Measurements from ENCODE around the gene NDUFC2. TPM values are rescaled to one million over a fixed set of nuclear protein-coding genes. Genes with fewer than 3 reads are reported as not detected.
A peak's percentile ranks its signal among the peaks of the same experiment; 100 is the strongest.
"Not testable (repeated sequence)": the region's sequence is repeated elsewhere in the genome, so short reads cannot be mapped to it uniquely, and the experiment has no call there.

NDUFC2 gene
- 153 and 258 TPM in 2 replicates for total RNA-seq (2014; rRNA removed; shearing (Covaris generic))

- no peaks in the 10 kb centered on the region; the same call in 1 of the 2 replicates for H3K36me3 ChIP-seq (replicated peaks; ENCODE audit: control insufficient read depth, insufficient read depth, low read length)
- H3K27me3 ChIP-seq (ENCODE audit: control insufficient read depth, insufficient read depth, low read length): no peaks in the 10 kb centered on the region
- peak; percentile 86 for DNase-seq
- peak within 1 kb of the TSS; percentile 84 for H3K4me3 ChIP-seq (ENCODE audit: insufficient read depth, low read depth, low read length)
Measured at GRCh38 chr11:78079232-78080083, at the start of gene NDUFC2. Gene NDUFC2 (minus strand): TSS chr11:78079862. CDS start chr11:78079744, 118 bp downstream.

DNA sequence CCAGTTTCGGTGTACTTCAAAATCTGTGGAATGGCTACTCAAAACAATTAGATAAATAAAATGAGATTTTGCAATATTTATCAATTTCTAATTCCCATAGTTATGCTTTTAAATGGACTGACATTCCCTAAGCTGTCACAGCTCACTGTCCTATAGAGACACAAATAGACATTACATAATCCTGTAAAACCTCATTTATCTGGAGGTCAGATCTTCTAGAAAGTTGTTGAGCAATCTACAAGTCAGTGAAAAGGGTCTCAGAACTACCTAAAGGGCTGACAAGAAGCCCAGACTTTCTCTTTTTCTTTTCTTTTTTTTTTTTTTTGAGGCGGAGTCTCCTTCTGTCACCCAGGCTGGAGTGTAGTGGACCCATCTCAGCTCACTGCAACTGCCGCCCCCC is 47.7 kb upstream of the NDUFC2 start:
- Histone ChIP-seq H3K4me3 (ENCODE audit: insufficient read depth, low read depth, low read length) (no peak overlapping the region), H3K27me3 (ENCODE audit: control insufficient read depth, insufficient read depth, low read length) (no peaks in the 10 kb centered on the region), H3K36me3 (replicated peaks; ENCODE audit: control insufficient read depth, insufficient read depth, low read length) (no peaks in the 10 kb centered on the region; the same call in 1 of the 2 replicates)
- DNase-seq: no peak

GRCh38 chr11:78112582-78113275 is 33.1 kb upstream of the NDUFC2 start:
- DNase-seq: no peak
- no peak overlapping the region for H3K4me3 ChIP-seq (ENCODE audit: insufficient read depth, low read depth, low read length)
- peaks cover 11% of the 10 kb centered on the region for H3K36me3 ChIP-seq (replicated peaks; ENCODE audit: control insufficient read depth, insufficient read depth, low read length)
- H3K27me3 ChIP-seq (ENCODE audit: control insufficient read depth, insufficient read depth, low read length): no peaks in the 10 kb centered on the region

GRCh38 chr11:78111298-78111697 is 31.6 kb upstream of the NDUFC2 start:
- no peak for DNase-seq
- Histone ChIP-seq H3K36me3 (replicated peaks; ENCODE audit: control insufficient read depth, insufficient read depth, low read length) (peaks cover 11% of the 10 kb centered on the region), H3K4me3 (ENCODE audit: insufficient read depth, low read depth, low read length) (no peak overlapping the region), H3K27me3 (ENCODE audit: control insufficient read depth, insufficient read depth, low read length) (no peaks in the 10 kb centered on the region)

- Histone ChIP-seq H3K4me3 (ENCODE audit: insufficient read depth, low read depth, low read length) (no peak overlapping the region), H3K27me3 (ENCODE audit: control insufficient read depth, insufficient read depth, low read length) (no peaks in the 10 kb centered on the region), H3K36me3 (replicated peaks; ENCODE audit: control insufficient read depth, insufficient read depth, low read length) (peaks cover 11% of the 10 kb centered on the region)
- no peak for DNase-seq
Measured at GRCh38 chr11:78110830-78111229, 31.2 kb upstream of the NDUFC2 start.

GRCh38 chr11:78110351-78110750 is 30.7 kb upstream of the NDUFC2 start:
- no peak for DNase-seq
- Histone ChIP-seq H3K36me3 (replicated peaks; ENCODE audit: control insufficient read depth, insufficient read depth, low read length) (peaks cover 11% of the 10 kb centered on the region), H3K4me3 (ENCODE audit: insufficient read depth, low read depth, low read length) (no peak overlapping the region), H3K27me3 (ENCODE audit: control insufficient read depth, insufficient read depth, low read length) (no peaks in the 10 kb centered on the region)

- Histone ChIP-seq H3K4me3 (ENCODE audit: insufficient read depth, low read depth, low read length) (no peak overlapping the region), H3K27me3 (ENCODE audit: control insufficient read depth, insufficient read depth, low read length) (no peaks in the 10 kb centered on the region), H3K36me3 (replicated peaks; ENCODE audit: control insufficient read depth, insufficient read depth, low read length) (peaks cover 11% of the 10 kb centered on the region)
- no peak for DNase-seq
Measured at GRCh38 chr11:78109081-78110015, 29.7 kb upstream of the NDUFC2 start.

- Histone ChIP-seq H3K36me3 (replicated peaks; ENCODE audit: control insufficient read depth, insufficient read depth, low read length) (peaks cover 5% of the 10 kb centered on the region), H3K27me3 (ENCODE audit: control insufficient read depth, insufficient read depth, low read length) (no peaks in the 10 kb centered on the region)
- DNase-seq: no peak
Measured at GRCh38 chr11:78100676-78101472, 21.2 kb upstream of the NDUFC2 start.

GRCh38 chr11:78100261-78100660 is 20.6 kb upstream of the NDUFC2 start:
- Histone ChIP-seq H3K4me3 (ENCODE audit: insufficient read depth, low read depth, low read length) (no peak overlapping the region), H3K27me3 (ENCODE audit: control insufficient read depth, insufficient read depth, low read length) (no peaks in the 10 kb centered on the region), H3K36me3 (replicated peaks; ENCODE audit: control insufficient read depth, insufficient read depth, low read length) (peaks cover 5% of the 10 kb centered on the region)
- no peak for DNase-seq

More at GRCh38 chr11:78100676-78101472, 21.2 kb upstream of the NDUFC2 start:
- H3K4me3 ChIP-seq (ENCODE audit: insufficient read depth, low read depth, low read length): no peak overlapping the region

- H3K27me3 ChIP-seq (ENCODE audit: control insufficient read depth, insufficient read depth, low read length): no peaks in the 10 kb centered on the region
- H3K4me3 ChIP-seq (ENCODE audit: insufficient read depth, low read depth, low read length): no peak overlapping the region
- no peak for DNase-seq
- peaks cover 5% of the 10 kb centered on the region for H3K36me3 ChIP-seq (replicated peaks; ENCODE audit: control insufficient read depth, insufficient read depth, low read length)
Measured at GRCh38 chr11:78099666-78100065, 20.0 kb upstream of the NDUFC2 start.

DNA sequence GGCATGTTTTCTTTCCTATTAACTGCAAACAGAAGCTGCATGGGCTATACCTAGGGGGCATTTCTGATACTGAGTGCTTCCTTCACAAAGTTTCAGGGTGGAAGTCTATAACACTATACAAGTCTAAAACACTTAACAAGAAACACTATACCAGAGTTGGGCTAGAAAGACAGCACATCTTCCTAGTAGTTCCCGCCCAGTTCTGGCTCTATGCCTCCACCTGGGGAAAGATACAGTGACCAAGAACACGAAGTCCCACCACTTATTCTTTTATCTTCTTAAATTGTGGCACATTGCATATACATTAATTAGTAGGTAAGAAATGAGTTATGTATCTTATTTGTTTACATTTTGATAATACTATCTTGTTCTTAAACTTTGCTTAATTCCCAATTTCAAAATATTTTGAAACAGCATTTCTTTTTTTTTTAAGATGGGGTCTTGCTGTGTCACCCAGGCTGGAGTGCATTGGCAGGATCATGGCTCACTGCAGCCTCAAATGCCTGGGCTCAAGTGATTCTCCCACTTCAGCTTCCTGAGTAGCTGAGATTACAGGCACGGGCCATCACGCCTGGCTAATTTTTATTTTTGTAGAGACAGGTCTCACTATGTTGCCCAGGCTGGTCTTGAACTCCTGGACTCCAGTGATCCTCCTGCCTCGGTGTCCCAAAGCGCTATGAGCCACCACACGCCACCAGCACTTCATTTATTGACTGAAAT is 18.2 kb upstream of the NDUFC2 start:
- no peak for DNase-seq
- Histone ChIP-seq H3K36me3 (replicated peaks; ENCODE audit: control insufficient read depth, insufficient read depth, low read length) (peaks cover 4% of the 10 kb centered on the region), H3K27me3 (ENCODE audit: control insufficient read depth, insufficient read depth, low read length) (no peaks in the 10 kb centered on the region), H3K4me3 (ENCODE audit: insufficient read depth, low read depth, low read length) (no peak overlapping the region)

- H3K36me3 ChIP-seq (replicated peaks; ENCODE audit: control insufficient read depth, insufficient read depth, low read length): no peaks in the 10 kb centered on the region
- no peak overlapping the region for H3K4me3 ChIP-seq (ENCODE audit: insufficient read depth, low read depth, low read length)
- DNase-seq: no peak
- H3K27me3 ChIP-seq (ENCODE audit: control insufficient read depth, insufficient read depth, low read length): no peaks in the 10 kb centered on the region
Measured at GRCh38 chr11:78094250-78094649, 14.6 kb upstream of the NDUFC2 start.

- not testable (repeated sequence) for H3K4me3 ChIP-seq (ENCODE audit: insufficient read depth, low read depth, low read length); DNase-seq; H3K27me3 ChIP-seq (ENCODE audit: control insufficient read depth, insufficient read depth, low read length); H3K36me3 ChIP-seq (replicated peaks; ENCODE audit: control insufficient read depth, insufficient read depth, low read length)
Measured at GRCh38 chr11:78086521-78087074, 6.9 kb upstream of the NDUFC2 start.

Measured in H7 (cell line).